ENCODE results near the gene UQCR10. TPM values are rescaled to one million over a fixed set of nuclear protein-coding genes. Genes with fewer than 3 reads are reported as not detected.
A peak's percentile ranks its signal among the peaks of the same experiment; 100 is the strongest.

The UQCR10 gene
- total RNA-seq, result 100 to 1,000 TPM; 106 to 108 TPM

DNA sequence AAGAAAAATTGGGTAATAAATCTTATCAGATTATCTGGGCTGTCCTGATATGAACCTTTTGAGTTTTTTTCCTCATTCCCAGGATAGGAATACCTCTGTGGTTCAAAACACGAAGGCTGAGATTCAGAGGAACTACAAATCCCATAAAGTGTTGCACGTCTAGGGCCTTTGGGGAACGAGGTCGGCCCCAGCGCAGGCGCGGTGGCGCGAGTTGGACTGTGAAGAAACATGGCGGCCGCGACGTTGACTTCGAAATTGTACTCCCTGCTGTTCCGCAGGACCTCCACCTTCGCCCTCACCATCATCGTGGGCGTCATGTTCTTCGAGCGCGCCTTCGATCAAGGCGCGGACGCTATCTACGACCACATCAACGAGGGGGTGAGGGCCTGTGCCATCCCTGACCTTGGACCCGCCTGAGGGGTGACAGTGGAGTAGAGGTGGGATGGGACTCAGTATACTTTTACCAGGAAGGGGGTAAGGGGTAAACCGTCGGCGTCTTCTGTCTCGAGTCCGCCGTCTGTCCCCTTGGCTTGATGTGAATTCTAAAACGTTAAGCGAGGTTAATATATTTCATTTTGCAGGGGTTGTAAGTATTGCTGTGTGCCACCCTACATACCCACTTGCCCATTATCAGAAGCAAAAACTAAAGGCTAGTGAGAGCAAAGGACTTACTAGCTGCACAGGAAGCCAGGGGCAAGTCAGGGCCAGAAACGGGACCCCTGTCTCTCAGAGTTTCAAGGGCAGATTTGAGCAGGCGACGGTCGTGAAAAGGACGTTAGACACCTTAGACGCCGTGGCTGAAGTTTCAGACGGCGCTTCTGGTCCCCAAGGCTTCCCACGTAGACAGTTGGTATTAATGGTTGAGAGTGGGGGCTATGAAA is at the start of gene UQCR10:
TSS of gene UQCR10 (plus strand) at position 199 of the 881 bp plus-strand sequence. CDS start at position 229, 30 bp downstream.
- intact Hi-C loops (cut with micrococcal nuclease), result loop anchor here (1.0 to 5.0 kb wide), 7 partner anchors 54 to 500 kb away; partner anchors contain the start of genes ASCC2, MTMR3, NF2 and OSM
- CTCF ChIA-PET, result interaction anchor here (1.2 kb wide), 1 partner anchor 238 kb away, joined by 3 read pairs; no protein-coding TSS in a partner anchor
- Mint-ChIP-seq H3K36me3 (ENCODE audit: low read depth) (peaks cover 24% of the 10 kb centered on the region), H3K4me1 (ENCODE audit: low read depth) (peaks cover 33% of the 10 kb centered on the region), H3K9me3 (no peaks in the 10 kb centered on the region), H3K4me3 (peak within 1 kb of the TSS; percentile 96), H3K27me3 (ENCODE audit: low read depth) (no peaks in the 10 kb centered on the region), H3K27ac (peak within 1 kb of the TSS; percentile 91)
- DNase-seq, result peak; percentile 94

DNA sequence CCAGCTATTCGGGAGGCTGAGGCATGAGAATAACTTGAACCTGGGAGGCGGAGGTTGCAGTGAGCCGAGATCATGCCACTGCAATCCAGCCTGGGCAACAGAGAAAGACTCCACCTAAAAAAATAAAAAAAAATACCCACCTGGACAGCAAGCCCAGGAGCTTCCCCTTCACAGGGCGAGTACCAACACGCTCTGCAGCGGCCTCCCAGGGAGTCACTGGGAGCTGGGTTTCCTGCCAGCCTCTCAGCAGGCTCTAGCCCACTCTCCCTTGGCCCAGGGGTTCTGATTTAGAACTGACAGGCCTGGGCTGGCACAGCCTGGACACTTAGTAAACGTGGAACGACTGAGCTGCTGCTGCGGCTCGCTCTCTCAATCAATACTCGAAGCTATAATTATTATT is 49.4 kb upstream of the UQCR10 start:
- H3K4me1 Mint-ChIP-seq (ENCODE audit: low read depth), result peaks cover 4% of the 10 kb centered on the region
- no peak overlapping the region for H3K4me3 Mint-ChIP-seq
- H3K9me3 Mint-ChIP-seq, result no peaks in the 10 kb centered on the region
- no peak for DNase-seq
- H3K27ac Mint-ChIP-seq, result no peak overlapping the region
- intact Hi-C loops (cut with micrococcal nuclease), result no loop called here
- H3K27me3 Mint-ChIP-seq (ENCODE audit: low read depth), result peaks cover 40% of the 10 kb centered on the region
- CTCF ChIA-PET, result interaction anchor here (0.7 kb wide), 1 partner anchor 288 kb away, joined by 3 read pairs; no protein-coding TSS in a partner anchor
- H3K36me3 Mint-ChIP-seq (ENCODE audit: low read depth), result no peaks in the 10 kb centered on the region

DNA sequence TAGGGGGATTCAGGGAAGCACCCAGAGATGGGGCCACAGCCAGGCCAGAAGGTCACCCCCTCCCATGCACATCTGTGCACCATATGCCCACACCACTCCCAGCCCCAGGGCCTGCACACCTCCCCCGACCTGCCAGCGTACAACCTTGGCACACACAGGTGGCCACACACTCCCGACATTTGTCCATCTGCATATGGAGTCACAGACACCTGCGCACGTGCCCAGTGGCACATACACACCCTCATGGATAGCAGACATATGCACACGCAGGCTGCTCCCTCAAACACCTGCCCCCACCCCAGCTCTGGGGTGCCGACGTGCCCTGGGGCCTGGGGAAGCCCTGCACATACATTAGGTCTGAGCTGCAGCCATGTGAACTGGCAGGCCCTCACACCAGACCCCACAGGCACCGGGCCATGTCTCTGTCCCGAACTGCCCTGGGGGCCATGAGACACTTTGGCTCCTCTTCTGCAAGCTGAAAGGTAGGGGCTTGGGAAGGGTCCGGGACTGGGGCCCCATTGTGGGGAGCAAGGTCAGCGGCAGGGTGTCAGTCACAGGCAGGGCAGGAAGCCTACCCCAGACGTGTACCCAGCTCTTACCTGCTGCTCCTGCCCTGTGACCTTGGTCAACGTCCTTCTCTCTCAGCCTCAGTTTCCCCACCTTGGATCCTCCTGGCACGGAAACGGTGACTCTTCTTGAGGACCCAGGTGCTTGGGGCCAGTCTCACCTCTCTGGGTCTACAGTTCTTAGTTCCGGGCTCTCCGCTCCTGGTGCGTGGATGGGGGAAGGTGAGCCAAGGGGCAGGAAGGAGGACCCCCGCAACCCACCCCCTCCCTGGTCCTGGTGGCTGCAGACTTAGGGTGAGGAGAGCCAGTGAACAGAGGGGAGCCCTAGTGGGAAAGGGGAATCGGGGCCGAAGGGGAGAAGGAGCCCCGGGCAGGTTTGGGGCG is 47.9 kb upstream of the UQCR10 start:
- Mint-ChIP-seq H3K4me3 (peak overlapping the region; percentile 24), H3K36me3 (ENCODE audit: low read depth) (no peaks in the 10 kb centered on the region), H3K4me1 (ENCODE audit: low read depth) (peaks cover 4% of the 10 kb centered on the region), H3K9me3 (no peaks in the 10 kb centered on the region), H3K27me3 (ENCODE audit: low read depth) (peaks cover 40% of the 10 kb centered on the region), H3K27ac (no peak overlapping the region)
- CTCF ChIA-PET, result no interaction called here
- intact Hi-C loops (cut with micrococcal nuclease), result no loop called here
- DNase-seq, result no peak

DNA sequence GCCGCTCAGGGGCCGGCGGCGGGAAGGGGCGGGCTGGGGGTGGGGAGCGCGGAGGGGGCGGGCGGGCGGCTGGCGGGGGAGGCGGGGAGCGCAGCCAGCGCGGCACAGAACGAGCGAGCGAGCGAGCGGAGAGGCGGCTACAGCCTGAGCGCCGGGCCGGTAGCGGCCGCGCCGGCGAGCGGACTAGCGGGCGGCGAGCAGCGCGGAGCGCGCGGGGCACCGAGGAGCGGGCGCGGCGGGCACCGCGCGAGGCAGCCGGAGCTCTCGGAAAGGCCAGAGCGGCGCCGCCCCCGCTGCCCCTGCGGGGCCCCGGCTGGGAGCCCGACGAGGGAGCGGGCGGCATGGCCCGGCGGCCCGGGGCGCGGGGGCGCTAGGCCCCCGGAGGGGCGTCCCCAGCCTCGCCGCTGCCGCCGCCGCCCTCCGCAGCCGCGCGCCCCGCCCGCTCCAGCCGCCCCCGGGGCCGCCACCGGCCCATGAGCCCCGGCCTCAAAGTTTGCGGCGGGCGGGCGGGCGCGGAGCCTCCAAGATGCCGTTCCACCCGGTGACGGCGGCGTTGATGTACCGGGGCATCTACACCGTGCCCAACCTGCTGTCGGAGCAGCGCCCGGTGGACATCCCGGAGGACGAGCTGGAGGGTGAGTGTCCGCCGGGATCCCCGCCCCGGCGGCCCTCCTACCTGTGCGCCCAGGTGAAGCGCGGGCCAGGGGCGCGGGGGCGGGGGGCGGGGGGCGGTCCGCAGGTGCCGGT is 47.1 kb upstream of the UQCR10 start, which contains the start of gene CABP7:
TSS of gene CABP7 (plus strand) at position 105 of the 747 bp plus-strand sequence. CDS start at position 527, 422 bp downstream.
- Mint-ChIP-seq H3K27ac (no peak within 1 kb of the TSS), H3K9me3 (no peaks in the 10 kb centered on the region), H3K4me1 (ENCODE audit: low read depth) (peaks cover 4% of the 10 kb centered on the region), H3K36me3 (ENCODE audit: low read depth) (no peaks in the 10 kb centered on the region), H3K27me3 (ENCODE audit: low read depth) (peaks cover 40% of the 10 kb centered on the region), H3K4me3 (peak within 1 kb of the TSS; percentile 24)
- CTCF ChIA-PET, result no interaction called here
- DNase-seq, result no peak
- intact Hi-C loops (cut with micrococcal nuclease), result no loop called here

DNA sequence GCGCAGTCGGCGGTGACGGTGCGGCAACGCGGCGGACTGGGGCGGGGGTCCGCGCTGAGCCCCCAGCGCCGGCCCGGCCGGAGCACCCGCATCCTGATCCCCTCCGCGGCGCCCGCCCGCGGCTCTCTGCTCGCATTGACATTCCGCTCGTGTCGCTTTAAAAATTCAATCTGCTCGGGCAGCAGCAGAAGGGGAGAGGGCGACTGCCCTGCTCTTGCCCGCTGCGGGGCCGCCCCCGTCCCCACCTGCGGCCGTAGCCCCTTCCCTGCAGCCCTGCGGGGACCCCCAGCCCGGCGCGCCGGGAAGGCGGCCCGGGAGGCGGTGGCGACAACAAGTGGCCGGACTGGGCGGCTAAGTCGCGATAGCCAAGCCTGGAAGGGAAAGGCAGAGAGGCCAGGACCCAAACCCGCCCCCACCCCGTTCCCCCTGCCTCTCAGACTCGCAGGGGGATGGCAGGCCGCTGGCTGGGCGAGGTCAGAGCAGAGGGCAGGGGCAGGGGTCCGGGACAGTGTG is 46.3 kb upstream of the UQCR10 start:
- Mint-ChIP-seq H3K4me1 (ENCODE audit: low read depth) (peaks cover 4% of the 10 kb centered on the region), H3K27me3 (ENCODE audit: low read depth) (peaks cover 39% of the 10 kb centered on the region), H3K4me3 (no peak overlapping the region), H3K27ac (no peak overlapping the region), H3K9me3 (no peaks in the 10 kb centered on the region), H3K36me3 (ENCODE audit: low read depth) (no peaks in the 10 kb centered on the region)
- CTCF ChIA-PET, result no interaction called here
- DNase-seq, result no peak
- intact Hi-C loops (cut with micrococcal nuclease), result no loop called here

DNA sequence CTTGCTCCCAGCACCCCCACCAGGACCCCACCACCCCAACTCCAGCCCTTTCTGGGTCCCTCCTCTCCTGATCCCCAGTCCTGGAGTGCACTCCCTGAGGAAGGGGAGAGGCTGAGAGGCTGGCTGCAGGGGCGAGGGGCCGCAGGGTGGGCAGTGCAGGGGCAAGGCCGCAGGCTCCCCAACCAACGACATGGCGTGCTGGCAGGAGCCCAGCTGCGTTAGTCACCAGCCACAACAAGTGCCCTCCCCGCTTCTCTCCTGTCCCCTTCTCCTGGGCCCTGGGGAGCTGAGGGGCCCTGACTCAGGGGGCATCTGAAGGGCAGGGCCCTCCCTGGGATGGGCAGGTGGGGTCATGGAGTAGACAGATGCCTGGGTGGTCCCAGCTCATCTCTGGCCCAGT is 45.0 kb upstream of the UQCR10 start:
- no peak for DNase-seq
- CTCF ChIA-PET, result no interaction called here
- Mint-ChIP-seq H3K4me3 (no peak overlapping the region), H3K27me3 (ENCODE audit: low read depth) (peaks cover 27% of the 10 kb centered on the region), H3K36me3 (ENCODE audit: low read depth) (no peaks in the 10 kb centered on the region), H3K27ac (no peak overlapping the region), H3K9me3 (no peaks in the 10 kb centered on the region), H3K4me1 (ENCODE audit: low read depth) (peaks cover 4% of the 10 kb centered on the region)
- intact Hi-C loops (cut with micrococcal nuclease), result no loop called here

DNA sequence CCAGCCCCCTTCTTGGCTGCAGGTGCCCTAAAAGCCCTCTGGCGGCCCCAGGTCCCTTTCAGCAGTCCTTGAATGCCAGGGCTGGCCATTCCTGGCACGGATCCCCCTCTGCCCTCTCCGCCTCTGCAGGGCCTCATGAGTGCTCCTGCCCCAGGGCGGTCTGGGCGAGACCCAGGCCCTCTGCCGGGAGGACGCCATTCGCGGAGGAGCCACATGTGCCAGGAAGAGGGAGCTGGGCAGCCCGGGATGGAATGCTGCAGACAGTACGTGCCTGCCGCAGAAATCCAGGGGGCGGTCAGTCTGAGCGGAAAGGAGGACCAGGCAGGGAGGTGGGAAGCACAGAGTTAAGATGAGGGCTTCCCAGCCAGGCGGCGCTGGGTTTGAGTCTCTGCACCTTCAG is 44.6 kb upstream of the UQCR10 start:
- peaks cover 24% of the 10 kb centered on the region for H3K27me3 Mint-ChIP-seq (ENCODE audit: low read depth)
- no peak overlapping the region for H3K27ac Mint-ChIP-seq
- intact Hi-C loops (cut with micrococcal nuclease), result no loop called here
- H3K4me1 Mint-ChIP-seq (ENCODE audit: low read depth), result peaks cover 4% of the 10 kb centered on the region
- no peak for DNase-seq
- no peaks in the 10 kb centered on the region for H3K9me3 Mint-ChIP-seq
- H3K36me3 Mint-ChIP-seq (ENCODE audit: low read depth), result no peaks in the 10 kb centered on the region
- CTCF ChIA-PET, result no interaction called here
- H3K4me3 Mint-ChIP-seq, result no peak overlapping the region

DNA sequence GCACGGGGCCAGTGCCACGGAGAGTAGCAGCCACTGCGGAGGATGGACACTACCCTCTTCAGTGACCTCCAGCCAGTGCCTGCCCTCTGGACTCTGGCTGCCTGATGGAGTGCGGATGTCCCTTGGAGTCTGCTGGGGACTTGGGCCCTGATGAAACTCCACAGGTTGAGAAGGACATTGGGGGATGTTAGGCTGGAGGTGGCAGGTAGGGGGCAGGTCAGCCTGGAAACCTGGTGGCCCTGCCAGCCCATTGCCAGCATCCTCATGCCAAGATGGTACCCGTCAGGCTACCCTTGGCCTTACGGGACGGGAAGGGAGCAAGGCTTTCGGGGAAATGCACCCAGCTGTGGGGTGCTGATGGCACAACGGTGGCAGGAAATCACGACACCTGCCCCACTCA is 43.4 kb upstream of the UQCR10 start:
- intact Hi-C loops (cut with micrococcal nuclease), result no loop called here

DNA sequence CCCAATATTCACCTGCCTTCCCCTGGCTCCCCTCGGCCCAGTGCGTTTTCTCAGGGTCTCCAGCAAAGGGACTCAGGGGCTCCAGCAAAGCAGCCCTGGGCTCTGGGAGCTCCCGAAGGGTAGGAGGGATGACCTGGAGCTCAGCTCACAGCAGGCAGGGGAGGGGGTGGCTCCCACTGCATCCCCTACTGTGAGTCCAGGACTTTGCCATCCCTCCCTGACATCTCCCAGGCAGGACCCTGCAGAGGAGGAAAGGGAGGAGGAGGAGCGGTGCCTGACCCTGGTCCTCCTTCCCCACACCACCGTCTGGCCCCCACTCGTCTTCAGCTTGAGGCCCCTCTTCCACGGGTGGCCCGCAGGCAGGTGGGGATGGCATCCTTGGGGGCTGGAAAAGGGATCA is 42.3 kb upstream of the UQCR10 start:
- Mint-ChIP-seq H3K27me3 (ENCODE audit: low read depth) (peaks cover 7% of the 10 kb centered on the region), H3K4me1 (ENCODE audit: low read depth) (no peaks in the 10 kb centered on the region), H3K27ac (no peak overlapping the region), H3K4me3 (no peak overlapping the region), H3K9me3 (no peaks in the 10 kb centered on the region), H3K36me3 (ENCODE audit: low read depth) (no peaks in the 10 kb centered on the region)
- DNase-seq, result no peak
- intact Hi-C loops (cut with micrococcal nuclease), result no loop called here
- CTCF ChIA-PET, result interaction anchor here (1.4 kb wide), 1 partner anchor 280 kb away, joined by 5 read pairs; no protein-coding TSS in a partner anchor

More for the DNA sequence above, 43.4 kb upstream of the UQCR10 start:
- CTCF ChIA-PET, result no interaction called here
- Mint-ChIP-seq H3K4me1 (ENCODE audit: low read depth) (peaks cover 4% of the 10 kb centered on the region), H3K27ac (no peak overlapping the region), H3K27me3 (ENCODE audit: low read depth) (peaks cover 16% of the 10 kb centered on the region), H3K9me3 (no peaks in the 10 kb centered on the region), H3K4me3 (no peak overlapping the region), H3K36me3 (ENCODE audit: low read depth) (no peaks in the 10 kb centered on the region)
- DNase-seq, result no peak

DNA sequence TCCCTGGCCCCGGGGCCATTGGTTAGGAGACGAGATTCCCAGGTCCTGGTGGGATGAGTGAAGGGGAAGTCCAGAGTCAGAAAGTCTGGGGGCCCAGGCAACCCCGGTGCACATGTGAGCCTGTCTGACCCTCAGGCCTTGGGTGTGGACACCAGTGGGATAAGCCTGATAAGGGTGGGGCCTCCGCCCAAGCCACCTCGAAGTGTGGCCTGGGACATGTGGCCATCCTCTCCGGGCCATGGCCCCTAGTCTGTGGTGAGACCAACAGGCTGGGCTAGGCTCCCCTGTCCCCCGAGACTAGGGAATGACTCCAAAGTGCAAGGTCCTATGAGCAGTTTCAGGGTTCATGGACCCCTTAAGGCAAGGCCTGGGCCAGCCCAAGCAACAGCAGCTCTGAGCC is 41.1 kb upstream of the UQCR10 start:
- H3K4me3 Mint-ChIP-seq, result no peak overlapping the region
- H3K9me3 Mint-ChIP-seq, result no peaks in the 10 kb centered on the region
- intact Hi-C loops (cut with micrococcal nuclease), result no loop called here
- no peaks in the 10 kb centered on the region for H3K4me1 Mint-ChIP-seq (ENCODE audit: low read depth)
- DNase-seq, result no peak
- no peak overlapping the region for H3K27ac Mint-ChIP-seq
- CTCF ChIA-PET, result interaction anchor here (1.4 kb wide), 1 partner anchor 279 kb away, joined by 5 read pairs; no protein-coding TSS in a partner anchor
- no peaks in the 10 kb centered on the region for H3K36me3 Mint-ChIP-seq (ENCODE audit: low read depth)
- H3K27me3 Mint-ChIP-seq (ENCODE audit: low read depth), result peaks cover 7% of the 10 kb centered on the region

DNA sequence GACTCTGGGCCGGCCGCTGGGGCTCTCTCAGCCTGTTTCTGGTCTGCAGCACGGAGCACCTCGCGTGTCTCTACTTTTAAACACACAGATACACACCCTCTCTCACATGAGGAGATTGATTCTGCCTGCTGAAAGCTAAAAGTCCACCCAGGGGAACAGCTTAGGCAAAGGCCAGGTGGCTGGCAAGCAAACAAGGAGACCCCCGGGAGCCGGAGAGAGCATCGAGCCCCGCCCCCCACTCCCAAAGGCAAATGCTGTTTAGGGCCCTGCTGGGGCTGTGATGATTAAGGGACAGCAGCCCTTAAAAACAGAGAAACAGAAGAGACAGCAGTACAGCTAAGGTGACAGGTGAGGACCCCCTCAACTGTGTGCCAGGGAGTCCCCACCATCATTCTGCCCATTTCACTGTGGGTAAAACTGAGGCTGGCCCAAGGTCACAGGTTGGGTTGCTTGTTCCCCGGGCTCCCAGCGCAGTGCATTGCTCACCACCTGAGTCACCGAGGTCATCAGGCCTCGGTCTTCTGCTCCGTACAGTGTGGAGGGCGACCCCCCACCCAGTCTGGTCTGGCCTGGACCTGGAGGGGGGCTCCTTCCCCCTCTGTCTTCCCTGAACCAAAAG is 40.5 kb upstream of the UQCR10 start:
- intact Hi-C loops (cut with micrococcal nuclease), result loop anchor here (1.0 kb wide), 1 partner anchor 279 kb away; no protein-coding TSS in a partner anchor
- no peaks in the 10 kb centered on the region for H3K9me3 Mint-ChIP-seq
- H3K27ac Mint-ChIP-seq, result no peak overlapping the region
- H3K27me3 Mint-ChIP-seq (ENCODE audit: low read depth), result peaks cover 3% of the 10 kb centered on the region
- H3K4me3 Mint-ChIP-seq, result no peak overlapping the region
- DNase-seq, result no peak
- CTCF ChIA-PET, result no interaction called here
- no peaks in the 10 kb centered on the region for H3K36me3 Mint-ChIP-seq (ENCODE audit: low read depth)
- no peaks in the 10 kb centered on the region for H3K4me1 Mint-ChIP-seq (ENCODE audit: low read depth)

All from activated naive CD4-positive, alpha-beta T cell treated with anti-CD3 and anti-CD28 coated beads for 36 hours (primary cell).